Right lung (tissue), 5 donors: ENCODE measurements around the gene GADD45GIP1. TPM values are rescaled to one million over a fixed set of nuclear protein-coding genes. Genes with fewer than 3 reads are reported as not detected.
"Not testable (repeated sequence)": the region's sequence is repeated elsewhere in the genome, so short reads cannot be mapped to it uniquely, and the experiment has no call there.

Experiments
- DNase-seq, 2 donors: peaks; one replicate each; pipeline ENCODE4 v3.0.0-alpha.2; 2013
- polyA plus RNA-seq, 5 donors: library from polyadenylated mRNA; unstranded; fragments of 120-200 nt; gene quantifications; one replicate each; pipeline versions ENCODE4 v1.2.1 to v1.2.3, GENCODE V29; 2013; ENCODE audit warnings: inconsistent platforms in 1 of 5, low replicate concordance in 1 of 5; ENCODE audit not compliant: insufficient read length in 5 of 5, insufficient read depth in 1 of 5

GADD45GIP1 gene
- polyA plus RNA-seq, 5 donors, result 22.7 to 51.6 (median 25.6) TPM

- no peak for DNase-seq
Measured at GRCh38 chr19:12944104-12944674, 12.8 kb downstream of the GADD45GIP1 start.

GRCh38 chr19:12943437-12944044, 13.5 kb downstream of the GADD45GIP1 start:
- DNase-seq, result no peak

- no peak for DNase-seq
Measured at GRCh38 chr19:12940897-12941296, 16.1 kb downstream of the GADD45GIP1 start.

DNA sequence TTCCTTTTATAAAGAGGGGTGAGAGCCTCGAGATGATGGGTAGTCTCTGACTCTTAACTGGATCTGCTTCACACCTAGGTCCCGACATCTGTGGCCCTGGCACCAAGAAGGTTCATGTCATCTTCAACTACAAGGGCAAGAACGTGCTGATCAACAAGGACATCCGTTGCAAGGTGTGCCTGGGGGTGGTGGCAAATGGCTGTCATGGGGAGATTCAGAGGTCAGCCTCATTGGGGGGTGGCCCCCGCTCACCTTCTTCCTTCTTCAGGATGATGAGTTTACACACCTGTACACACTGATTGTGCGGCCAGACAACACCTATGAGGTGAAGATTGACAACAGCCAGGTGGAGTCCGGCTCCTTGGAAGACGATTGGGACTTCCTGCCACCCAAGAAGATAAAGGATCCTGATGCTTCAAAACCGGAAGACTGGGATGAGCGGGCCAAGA, 17.0 kb downstream of the GADD45GIP1 start:
- DNase-seq, result no peak

DNA sequence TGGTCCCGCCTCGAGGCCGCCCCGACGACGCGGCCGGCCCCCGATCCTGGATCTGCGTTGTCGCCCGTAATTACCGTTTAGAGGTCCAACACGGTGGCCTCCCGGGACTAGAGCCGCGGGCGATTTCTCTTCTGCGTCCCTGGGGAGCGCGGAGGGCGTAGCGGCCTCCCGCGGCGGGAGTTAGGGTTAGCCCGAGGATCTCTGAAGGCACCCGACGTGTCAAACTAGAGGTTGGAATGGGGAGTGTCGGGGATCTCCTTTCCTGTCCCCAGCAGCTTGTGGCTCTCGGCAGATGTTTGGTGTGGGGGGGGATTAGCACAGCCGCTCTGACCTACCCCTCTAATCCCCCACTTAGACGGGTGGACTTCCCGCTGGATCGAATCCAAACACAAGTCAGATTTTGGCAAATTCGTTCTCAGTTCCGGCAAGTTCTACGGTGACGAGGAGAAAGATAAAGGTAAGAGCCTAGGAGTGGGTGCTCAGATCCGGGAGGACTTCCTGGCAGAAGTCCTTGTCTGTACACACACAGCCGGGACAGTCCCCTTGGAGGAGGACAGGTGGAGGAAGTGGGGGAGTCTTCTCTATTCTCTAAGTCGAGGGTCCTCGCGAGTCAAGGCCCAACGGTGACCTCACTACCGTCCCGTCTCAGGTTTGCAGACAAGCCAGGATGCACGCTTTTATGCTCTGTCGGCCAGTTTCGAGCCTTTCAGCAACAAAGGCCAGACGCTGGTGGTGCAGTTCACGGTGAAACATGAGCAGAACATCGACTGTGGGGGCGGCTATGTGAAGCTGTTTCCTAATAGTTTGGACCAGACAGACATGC, 18.0 kb downstream of the GADD45GIP1 start:
- no peak for DNase-seq

DNA sequence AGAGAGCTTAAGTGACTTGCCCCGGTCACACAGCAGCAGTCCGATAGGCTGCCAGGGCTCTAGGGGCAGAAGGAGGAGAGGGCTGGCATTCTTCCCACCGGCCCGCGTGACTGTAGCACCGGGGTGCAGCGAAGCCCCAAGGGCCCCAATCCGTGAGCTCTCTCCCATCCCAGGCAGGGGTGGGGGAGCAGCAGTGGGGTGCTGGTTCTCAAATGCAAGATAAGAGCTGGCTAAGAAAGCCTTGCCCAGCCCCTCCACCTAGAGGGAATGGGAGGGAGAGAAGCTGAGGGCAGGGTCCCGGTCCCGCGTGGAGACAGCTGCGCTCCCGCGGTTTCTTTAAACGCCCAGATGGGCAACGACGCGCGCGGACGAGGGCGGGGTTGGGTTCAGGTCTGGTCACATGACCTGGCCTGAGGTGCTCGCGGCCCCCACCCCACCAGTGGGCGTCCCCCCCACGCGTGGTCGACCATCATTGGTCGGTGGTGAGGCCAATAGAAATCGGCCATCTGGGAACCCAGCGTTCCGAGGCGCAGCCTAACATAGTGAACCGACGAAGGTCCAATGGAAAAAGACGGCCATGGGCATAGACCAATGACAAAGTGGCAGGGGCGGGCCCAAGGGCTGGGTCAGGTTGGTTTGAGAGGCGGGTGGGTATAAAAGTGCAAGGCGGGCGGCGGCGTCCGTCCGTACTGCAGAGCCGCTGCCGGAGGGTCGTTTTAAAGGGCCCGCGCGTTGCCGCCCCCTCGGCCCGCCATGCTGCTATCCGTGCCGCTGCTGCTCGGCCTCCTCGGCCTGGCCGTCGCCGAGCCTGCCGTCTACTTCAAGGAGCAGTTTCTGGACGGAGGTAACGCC, 18.9 kb downstream of the GADD45GIP1 start, which contains the start of gene CALR:
Gene CALR, plus strand, starts transcription at position 683 of the 852 bp plus-strand sequence. Its CDS starts 71 bp downstream, at position 754.
- DNase-seq, result peak; percentile 99

DNA sequence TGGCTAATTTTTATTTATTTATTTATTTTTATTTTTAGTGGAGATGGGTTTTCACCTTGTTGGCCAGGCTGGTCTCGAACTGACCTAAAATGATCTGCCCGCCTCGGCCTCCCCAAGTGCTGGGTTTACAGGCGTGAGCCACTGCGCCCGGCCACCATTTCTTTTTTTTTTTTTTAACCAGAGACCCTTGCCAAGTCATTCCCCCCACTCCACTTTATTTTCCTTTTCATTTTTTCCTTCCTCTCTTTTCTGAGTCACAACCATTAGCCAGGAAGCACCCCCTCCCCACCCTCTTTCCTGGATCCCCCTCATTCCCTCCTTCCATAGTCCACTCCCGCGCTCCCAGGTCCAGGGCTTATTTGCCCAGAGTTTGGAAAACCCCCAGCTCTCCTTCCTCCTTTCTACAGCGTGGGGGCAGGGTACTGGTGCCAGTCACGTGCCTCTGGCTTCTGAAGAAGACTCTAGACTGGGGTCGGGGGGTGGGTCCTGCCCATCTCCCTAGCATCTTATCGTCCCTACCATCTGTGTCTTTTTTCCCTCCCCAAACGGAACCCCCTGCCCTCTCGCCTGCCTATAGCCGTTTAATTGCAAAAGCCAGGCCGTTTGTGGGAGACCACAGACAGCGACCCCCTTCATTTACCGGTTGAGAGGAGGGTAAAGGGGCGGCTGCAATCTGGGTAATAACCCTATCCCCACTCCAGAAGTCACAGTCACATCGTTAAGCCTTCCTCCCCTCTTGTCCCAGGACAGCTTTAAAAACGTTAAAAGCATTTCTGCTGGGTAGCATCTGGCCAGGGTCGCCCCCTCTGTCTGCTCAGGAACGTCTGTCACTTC, 19.7 kb downstream of the GADD45GIP1 start:
- no peak for DNase-seq

DNA sequence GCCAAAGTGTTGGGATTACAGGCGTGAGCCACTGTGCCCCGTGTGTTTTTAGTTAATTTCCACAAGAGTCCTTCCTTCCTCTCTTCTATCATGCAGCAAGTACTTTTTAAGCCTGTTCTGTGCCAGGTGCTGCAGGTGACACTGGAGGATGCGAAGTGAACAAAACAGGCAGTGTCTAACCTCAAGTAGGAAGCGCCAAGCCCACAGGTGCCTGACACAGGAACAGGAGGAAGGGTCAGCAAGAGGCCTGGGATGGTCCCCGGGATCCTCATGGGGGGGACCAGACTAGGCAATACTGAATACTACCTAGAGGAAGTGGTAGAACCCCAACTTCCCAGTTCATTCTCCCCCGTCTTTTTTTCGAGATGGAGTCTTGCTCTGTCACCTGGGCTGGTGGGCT, 20.4 kb downstream of the GADD45GIP1 start:
- no peak for DNase-seq

GRCh38 chr19:12935071-12935470, 22.0 kb downstream of the GADD45GIP1 start:
- no peak for DNase-seq

DNA sequence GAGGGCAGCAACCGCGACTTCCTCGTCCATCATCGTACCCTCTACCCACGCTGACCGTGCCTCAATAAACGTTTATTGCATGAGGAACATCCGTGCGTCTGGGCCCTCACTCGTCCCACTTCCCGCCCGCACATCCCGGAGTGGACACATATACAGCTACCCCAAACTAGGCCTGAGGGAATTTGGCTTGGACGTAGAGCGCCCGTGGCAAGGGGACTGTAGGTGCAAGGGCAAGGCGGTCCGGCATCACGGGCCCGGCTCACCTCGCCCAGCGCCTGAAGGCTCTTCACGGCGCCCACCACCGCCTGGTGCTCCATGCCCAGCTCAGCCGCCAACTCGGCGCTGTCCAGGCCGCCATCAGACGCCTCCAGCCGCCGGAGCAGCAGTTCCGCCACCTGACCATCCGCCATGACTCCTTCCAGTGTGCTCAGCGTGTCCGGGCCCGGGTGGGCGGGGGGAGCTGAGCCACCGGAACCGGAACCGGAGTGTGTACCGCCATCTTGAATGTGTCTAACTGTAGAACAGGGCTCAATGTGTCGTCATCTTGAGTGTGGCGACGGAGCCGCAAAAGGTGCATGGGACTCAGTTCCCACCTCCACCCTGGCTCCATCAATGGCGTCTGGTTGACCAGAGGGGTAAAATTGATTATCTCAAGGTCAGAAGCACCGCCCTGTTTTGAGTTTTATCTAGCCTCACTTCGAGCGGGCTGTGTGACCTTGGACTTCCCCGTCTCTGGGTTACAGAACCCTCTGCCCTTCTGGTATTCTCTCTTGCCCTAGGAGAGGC, 23.5 kb downstream of the GADD45GIP1 start, which contains the start of gene FARSA:
Gene FARSA, minus strand, starts transcription at position 425 of the 786 bp plus-strand sequence. Its CDS starts 15 bp downstream, at position 410.
- peak; percentile 87 to 88 for DNase-seq

DNA sequence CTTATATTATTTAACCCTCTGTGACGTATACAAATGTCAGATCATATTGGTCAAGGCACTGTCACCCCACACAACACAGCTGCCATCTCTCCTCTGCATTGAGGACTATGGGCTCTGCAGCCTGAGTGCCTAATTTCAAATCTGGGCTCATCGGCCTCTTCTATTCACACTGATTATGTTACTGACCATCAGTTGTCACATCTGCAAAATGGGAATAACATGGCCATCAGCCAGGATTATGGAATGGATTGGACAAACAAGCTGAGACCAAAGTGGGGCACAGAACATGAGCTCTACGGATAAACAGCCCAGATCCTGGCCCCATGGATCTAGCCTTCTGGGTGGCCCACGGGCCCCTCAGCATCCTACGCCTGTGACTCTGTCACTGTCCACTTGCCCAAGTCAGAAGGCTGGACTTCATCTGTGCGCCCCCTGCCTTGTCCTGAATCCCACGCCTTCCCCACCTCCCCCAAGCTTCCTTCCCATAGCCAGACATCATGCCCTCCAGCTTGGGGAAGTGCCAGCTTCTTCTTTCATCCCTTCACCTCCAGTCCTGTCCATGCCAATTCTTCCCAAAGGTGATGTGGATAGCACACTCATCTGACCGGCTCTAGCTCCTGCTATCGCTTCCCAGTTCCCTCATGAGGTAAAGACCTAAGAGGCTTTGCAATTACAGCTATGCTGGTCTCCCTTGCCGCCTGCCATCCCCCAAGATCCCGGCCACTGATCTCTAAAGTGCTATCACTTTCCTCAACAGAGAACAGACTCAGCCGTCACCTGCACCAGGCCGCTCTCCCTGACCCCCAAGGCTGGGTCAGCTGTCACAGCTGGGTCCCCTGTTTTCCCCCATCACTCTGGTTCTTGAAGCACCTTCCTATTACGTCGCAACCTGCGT, 24.4 kb downstream of the GADD45GIP1 start:
- no peak for DNase-seq

GRCh38 chr19:12930002-12930645, 26.9 kb downstream of the GADD45GIP1 start:
- no peak for DNase-seq

- DNase-seq, result no peak
Measured at GRCh38 chr19:12924621-12925310, 32.3 kb downstream of the GADD45GIP1 start.

GRCh38 chr19:12922959-12923358, 34.1 kb downstream of the GADD45GIP1 start:
- DNase-seq, result no peak

DNA sequence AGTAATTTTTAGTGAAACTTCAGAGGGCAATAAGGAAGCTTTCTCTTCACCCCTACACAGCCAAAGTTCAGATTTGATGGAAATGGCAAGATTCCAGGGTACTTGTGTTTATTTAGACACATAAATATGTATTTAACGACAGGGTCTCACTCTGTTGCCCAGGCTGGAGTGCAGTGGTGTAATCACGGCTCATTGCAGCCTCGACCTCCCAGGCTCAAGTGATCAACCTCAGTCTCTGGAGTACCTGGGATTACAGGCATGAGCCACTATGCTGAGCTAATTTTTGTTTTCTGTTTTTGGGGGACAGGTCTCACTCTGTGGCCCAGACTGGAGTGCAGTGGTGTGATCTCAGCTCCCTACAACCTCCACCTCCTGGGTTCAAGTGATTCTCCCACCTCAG, 36.0 kb downstream of the GADD45GIP1 start:
- no peak for DNase-seq

GRCh38 chr19:12918253-12918652, 38.8 kb downstream of the GADD45GIP1 start:
- no peak for DNase-seq

GRCh38 chr19:12915860-12916259, 41.2 kb downstream of the GADD45GIP1 start:
- not testable (repeated sequence) for DNase-seq
